Fibroblast of villous mesenchyme (primary cell): ENCODE measurements around the gene BMPR1A. TPM values are rescaled to one million over a fixed set of nuclear protein-coding genes. Genes with fewer than 3 reads are reported as not detected.

Experiments used
- DNase-seq: peaks from one replicate; pipeline ENCODE4 v3.0.0-alpha.2; 2010; ENCODE audit warnings: low read depth
- H3K4me3 ChIP-seq: 2 replicates; pipeline ENCODE4 v1.5.1; 2011; ENCODE audit warnings: low read depth, mild to moderate bottlenecking, low read length
- total RNA-seq: library from RNA; depleted of rRNA; stranded (reverse); fragments of >200 nt; gene quantifications from 2 replicates; pipeline ENCODE4 v1.2.3, GENCODE V29; 2012
- TF ChIP-seq, protein P1 (sequence below): IDR thresholded peaks from 2 replicates; pipeline ENCODE4 v1.5.1; 2012; ENCODE audit warnings: low read depth, mild to moderate bottlenecking, low read length; ENCODE audit not compliant: insufficient read depth

The BMPR1A gene
- total RNA-seq, 1 donor = 70.8 TPM

DNA sequence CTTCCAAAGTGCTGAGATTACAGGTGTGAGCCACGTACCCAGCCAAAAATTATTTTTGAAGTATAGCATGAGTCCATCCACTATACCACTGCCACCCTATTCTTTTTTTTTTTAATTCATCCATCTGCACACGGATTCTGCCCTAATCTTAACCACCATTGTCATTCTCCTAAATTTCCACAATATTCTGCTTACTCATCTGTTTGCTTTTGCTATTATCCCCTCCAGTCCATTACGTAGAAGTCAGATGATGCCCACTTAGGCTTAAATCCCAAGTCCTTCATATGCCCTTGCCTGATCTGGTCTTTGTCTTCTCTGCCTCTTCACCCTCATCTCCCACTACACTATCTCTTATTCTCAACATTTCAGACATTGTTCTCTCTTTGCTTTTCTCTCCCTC is 114.3 kb downstream of the BMPR1A start:
- TF ChIP-seq, protein P1, sequence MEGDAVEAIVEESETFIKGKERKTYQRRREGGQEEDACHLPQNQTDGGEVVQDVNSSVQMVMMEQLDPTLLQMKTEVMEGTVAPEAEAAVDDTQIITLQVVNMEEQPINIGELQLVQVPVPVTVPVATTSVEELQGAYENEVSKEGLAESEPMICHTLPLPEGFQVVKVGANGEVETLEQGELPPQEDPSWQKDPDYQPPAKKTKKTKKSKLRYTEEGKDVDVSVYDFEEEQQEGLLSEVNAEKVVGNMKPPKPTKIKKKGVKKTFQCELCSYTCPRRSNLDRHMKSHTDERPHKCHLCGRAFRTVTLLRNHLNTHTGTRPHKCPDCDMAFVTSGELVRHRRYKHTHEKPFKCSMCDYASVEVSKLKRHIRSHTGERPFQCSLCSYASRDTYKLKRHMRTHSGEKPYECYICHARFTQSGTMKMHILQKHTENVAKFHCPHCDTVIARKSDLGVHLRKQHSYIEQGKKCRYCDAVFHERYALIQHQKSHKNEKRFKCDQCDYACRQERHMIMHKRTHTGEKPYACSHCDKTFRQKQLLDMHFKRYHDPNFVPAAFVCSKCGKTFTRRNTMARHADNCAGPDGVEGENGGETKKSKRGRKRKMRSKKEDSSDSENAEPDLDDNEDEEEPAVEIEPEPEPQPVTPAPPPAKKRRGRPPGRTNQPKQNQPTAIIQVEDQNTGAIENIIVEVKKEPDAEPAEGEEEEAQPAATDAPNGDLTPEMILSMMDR = no peak
- no peak overlapping the region for H3K4me3 ChIP-seq
- DNase-seq = no peak

DNA sequence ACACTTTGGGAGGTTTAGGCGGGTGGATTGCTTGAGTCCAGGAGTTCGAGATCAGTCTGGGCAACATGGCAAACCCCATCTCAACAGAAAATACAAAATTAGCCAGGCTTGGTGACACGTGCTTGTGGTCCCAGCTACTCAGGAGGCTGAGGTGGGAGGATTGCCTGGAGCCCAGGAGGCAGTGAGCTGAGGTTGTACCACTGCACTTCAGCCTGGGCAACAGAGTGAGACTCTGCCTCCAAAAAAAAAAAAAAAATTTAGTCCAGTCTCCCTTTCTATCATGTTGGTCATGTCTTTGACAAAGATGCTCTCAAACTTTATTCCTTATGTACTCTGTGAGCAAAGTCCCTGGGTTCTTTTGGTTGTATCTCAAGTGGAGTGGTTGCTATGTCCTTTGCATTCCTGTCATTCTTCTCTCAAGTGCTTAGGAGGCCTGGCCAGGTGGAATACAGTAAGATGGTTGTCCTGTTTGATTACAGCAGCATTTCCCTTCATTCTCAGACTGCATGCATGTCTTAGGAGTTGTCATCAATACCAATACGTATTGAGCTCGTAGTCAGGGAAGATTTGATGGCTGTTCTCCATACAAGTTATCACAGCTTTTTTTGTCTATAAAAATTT is 115.3 kb downstream of the BMPR1A start:
- H3K4me3 ChIP-seq = no peak overlapping the region
- TF ChIP-seq, protein P1 = no peak
- no peak for DNase-seq

DNA sequence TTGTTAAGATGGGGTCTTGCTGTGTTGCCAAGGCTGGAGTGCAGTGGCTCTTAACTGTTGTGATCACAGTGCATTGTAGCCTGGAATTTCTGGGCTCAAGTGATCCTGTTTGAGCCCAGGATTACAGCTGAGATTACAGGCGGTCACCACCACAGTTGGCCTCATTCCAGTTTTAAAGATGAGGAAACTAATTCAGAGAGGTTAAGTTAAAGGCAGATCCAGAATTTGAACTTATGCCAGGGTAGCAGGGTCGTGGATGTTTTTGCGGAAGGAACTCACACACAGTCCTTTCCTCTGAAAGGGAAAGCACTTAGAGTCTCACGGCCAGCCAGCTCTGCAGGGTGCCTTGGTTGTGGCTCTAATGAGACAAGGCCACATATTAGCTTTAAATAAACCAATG is 116.3 kb downstream of the BMPR1A start:
- TF ChIP-seq, protein P1 = no peak
- no peak overlapping the region for H3K4me3 ChIP-seq
- DNase-seq = peak; percentile 71

DNA sequence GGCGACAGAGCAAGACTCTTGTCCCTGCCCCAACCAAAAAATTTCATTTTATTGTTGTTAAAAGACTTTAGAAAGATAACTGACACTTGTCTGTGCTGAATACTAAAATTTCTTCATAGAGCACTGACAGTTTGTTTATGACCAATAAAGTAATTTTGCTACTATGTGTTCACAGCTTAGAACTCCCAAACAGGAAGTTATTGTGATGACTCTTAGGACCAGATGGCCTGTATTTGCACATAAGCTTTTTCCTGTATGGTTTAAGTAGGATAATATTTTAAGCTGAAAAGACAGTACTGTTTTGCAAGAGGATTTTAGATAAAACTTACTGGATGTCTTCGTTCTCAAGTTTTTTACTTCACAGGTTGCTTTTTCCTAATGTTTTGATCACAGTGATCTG is 120.3 kb downstream of the BMPR1A start:
- TF ChIP-seq, protein P1 = no peak
- no peak overlapping the region for H3K4me3 ChIP-seq
- DNase-seq = peak; percentile 95

DNA sequence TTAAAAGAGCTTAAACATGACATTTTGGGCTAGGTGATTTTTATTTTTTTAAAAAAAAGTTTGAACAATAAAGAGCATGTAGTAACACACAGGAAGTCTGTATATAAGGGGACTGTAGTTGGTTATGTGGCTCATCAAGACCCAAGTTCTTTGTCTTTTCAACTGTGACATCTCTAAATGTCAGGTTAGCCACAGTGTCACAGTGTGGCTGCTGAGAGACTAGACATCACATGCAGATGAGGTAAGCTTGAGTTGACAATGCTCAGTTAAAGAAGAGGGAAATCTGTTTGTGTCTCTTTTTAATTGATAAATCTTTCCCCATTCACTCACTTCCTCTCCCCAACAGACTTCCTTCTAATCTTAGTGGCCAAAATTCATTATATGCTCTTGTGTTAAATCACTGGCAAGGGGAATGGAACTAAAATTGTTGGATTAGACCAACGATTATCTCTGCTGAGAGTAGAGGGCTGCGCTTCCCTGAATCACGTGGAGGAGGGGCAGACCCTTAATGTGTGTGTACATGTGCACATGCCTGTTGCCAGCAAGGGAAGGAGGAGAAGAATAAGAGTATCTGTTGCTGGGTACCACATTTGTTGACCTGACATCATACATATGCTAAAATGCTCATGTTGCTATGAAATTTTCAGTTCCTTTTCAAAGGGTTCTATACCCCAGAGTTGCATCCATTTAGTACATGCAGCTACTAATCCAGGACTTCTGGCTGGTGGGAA is 122.7 kb downstream of the BMPR1A start:
- TF ChIP-seq, protein P1 = no peak

DNA sequence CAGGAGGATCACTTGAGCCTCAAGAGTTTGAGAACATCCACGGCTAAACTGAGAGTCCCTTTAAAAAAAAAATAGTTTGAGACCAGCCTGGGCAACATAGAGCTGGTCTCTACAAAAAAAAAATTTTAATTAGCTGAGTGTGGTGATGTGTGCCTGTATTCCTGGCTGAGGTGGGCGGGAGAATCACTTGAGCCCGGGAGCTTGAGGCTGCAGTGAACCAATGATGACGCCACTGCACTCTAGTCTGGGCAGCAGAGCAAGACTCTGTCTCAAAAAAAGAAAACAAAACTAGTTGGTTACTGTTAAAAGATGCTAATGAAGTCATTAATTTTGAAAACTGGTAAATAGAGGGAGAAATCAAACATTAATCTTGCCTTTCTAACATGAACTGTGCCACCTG is 124.6 kb downstream of the BMPR1A start:
- TF ChIP-seq, protein P1 = no peak
- H3K4me3 ChIP-seq = no peak overlapping the region
- DNase-seq = no peak

More for the DNA sequence above, 122.7 kb downstream of the BMPR1A start:
- H3K4me3 ChIP-seq = no peak overlapping the region
- DNase-seq = no peak
